ENCODE data around the gene SDHD. TPM values are rescaled to one million over a fixed set of nuclear protein-coding genes. Genes with fewer than 3 reads are reported as not detected.

SDHD gene
- polyA plus RNA-seq, 1 of the 3 experiments (the other 2 are of a cell fraction) = 169 TPM

GRCh38 chr11:112082729-112083128 lies 3.9 kb upstream of the SDHD start (continued):
- no peak for TF ChIP-seq REST (IDR thresholded peaks at IDR 0.05; ENCODE audit: low read depth, low read length)

GRCh38 chr11:112085822-112086421 lies 751 bp upstream of the SDHD start:
- Histone ChIP-seq H2AFZ (ENCODE audit: low read depth) (no peak overlapping the region; the same call in 1 of the 2 replicates), H3K4me3 (ENCODE audit: low read depth in 2 of 2, low read length in 1 of 2) (peak overlapping the region; percentile 72 to 85), H3K9ac (peak overlapping the region; percentile 81), H3K27me3 (ENCODE audit: insufficient read depth) (no peaks in the 10 kb centered on the region), H3K9me3 (no peaks in the 10 kb centered on the region), H3F3A (replicated peaks; ENCODE audit: insufficient read depth) (peaks cover 43% of the 10 kb centered on the region), H3K36me3 (replicated peaks in 1 of 2; ENCODE audit: control insufficient read depth in 1 of 2, insufficient read depth in 2 of 2, low read length in 1 of 2) (peaks cover 58 to 59% of the 10 kb centered on the region in 2 experiments), H3K9me2 (no peaks in the 10 kb centered on the region), H3K4me2 (peak overlapping the region; percentile 78), H3K4me1 (ENCODE audit: control insufficient read depth in 1 of 2, insufficient read depth in 2 of 2, low read depth in 1 of 2, low read length in 1 of 2) (peaks cover 0 to 19% of the 10 kb centered on the region in 2 experiments; a peak in 3 of 4 replicates), H4K20me1 (ENCODE audit: insufficient read depth) (no peaks in the 10 kb centered on the region), H3K27ac (ENCODE audit: low read depth in 2 of 2, low read length in 1 of 2) (peak overlapping the region; percentile 17 to 86; a peak in 3 of 4 replicates), H3K79me2 (ENCODE audit: insufficient read depth) (peaks cover 62% of the 10 kb centered on the region)
- DNase-seq = peak; percentile 55
- CTCF ChIA-PET = interaction anchor here (1.7 to 4.2 kb wide), 2 partner anchors 27 to 193 kb away, joined by 4 to 16 read pairs; no protein-coding TSS in a partner anchor
- under 1% methylated on average over 19 of the region's 19 CpGs for whole genome bisulfite sequencing (ENCODE audit: low lambda C conversion rate)
- POLR2A ChIA-PET = interaction anchor here (0.7 kb wide), 1 partner anchor 21 kb away, joined by 3 read pairs; no protein-coding TSS in a partner anchor
- TF ChIP-seq NFIC (IDR thresholded peaks at IDR 0.05; ENCODE audit: borderline replicate concordance) = no peak
- TF ChIP-seq YY1 (IDR thresholded peaks at IDR 0.05; ENCODE audit: low read depth) = no peak
- TF ChIP-seq USF1 (IDR thresholded peaks at IDR 0.05; ENCODE audit: borderline replicate concordance, low read depth) = peak; percentile 47; the same call in 1 of the 2 replicates
- no peak for TF ChIP-seq CTCF (IDR thresholded peaks at IDR 0.05)
- TF ChIP-seq ELF1 (IDR thresholded peaks at IDR 0.05) = no peak
- no peak for TF ChIP-seq TEAD4 (IDR thresholded peaks at IDR 0.05; ENCODE audit: borderline replicate concordance, insufficient read depth)
- no peak for TF ChIP-seq JUND (IDR thresholded peaks at IDR 0.05)
- TF ChIP-seq NRF1 (IDR thresholded peaks at IDR 0.05; ENCODE audit: low read depth, low read length) = no peak
- TF ChIP-seq MAX (IDR thresholded peaks at IDR 0.05; ENCODE audit: low read depth) = peak; percentile 88
- TF ChIP-seq MXI1 (IDR thresholded peaks at IDR 0.05; ENCODE audit: low read depth, low read length) = peak; percentile 71
- TF ChIP-seq CHD2 (IDR thresholded peaks at IDR 0.05; ENCODE audit: low read length, partially characterized antibody) = no peak
